CD4-positive, alpha-beta T cell treated with Interleukin-12 subunit alpha and Interleukin-12 subunit beta, for 1 hour (primary cell): ENCODE results near the gene CYP2D6.
"Not testable (repeated sequence)": the region's sequence is repeated elsewhere in the genome, so short reads cannot be mapped to it uniquely, and the experiment has no call there.

Source experiments
- DNase-seq: peaks from one replicate; pipeline ENCODE4 v3.0.0-alpha.2; 2020

Gene CYP2D6

GRCh38 chr22:42156598-42156997 lies 26.0 kb upstream of the CYP2D6 start:
- DNase-seq: no peak

GRCh38 chr22:42156121-42156520 lies 25.5 kb upstream of the CYP2D6 start:
- DNase-seq: no peak

DNA sequence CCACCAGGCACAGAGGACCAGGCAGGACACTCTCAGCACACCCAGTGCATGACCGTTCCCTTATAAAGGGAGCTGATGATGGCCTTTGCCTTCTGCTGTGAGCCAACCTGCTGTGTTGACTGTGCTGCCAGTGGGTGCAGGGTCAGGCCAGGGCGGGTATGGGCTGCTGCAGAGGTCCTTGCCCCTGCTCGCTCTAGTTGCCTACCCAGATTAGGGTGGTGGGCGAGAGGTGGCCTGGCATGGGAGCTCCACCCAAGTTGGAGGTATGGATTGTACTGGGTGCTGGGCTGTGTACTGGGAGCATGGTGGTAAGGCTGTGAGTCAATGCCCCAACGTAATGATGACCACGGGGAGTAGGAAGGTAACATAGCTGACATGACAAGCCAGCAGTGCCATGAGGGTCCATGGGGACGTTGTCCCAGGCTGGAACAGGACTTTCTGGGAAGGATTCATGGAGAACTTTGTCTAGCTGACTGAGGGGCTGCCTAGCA lies 24.5 kb upstream of the CYP2D6 start:
- no peak for DNase-seq

DNA sequence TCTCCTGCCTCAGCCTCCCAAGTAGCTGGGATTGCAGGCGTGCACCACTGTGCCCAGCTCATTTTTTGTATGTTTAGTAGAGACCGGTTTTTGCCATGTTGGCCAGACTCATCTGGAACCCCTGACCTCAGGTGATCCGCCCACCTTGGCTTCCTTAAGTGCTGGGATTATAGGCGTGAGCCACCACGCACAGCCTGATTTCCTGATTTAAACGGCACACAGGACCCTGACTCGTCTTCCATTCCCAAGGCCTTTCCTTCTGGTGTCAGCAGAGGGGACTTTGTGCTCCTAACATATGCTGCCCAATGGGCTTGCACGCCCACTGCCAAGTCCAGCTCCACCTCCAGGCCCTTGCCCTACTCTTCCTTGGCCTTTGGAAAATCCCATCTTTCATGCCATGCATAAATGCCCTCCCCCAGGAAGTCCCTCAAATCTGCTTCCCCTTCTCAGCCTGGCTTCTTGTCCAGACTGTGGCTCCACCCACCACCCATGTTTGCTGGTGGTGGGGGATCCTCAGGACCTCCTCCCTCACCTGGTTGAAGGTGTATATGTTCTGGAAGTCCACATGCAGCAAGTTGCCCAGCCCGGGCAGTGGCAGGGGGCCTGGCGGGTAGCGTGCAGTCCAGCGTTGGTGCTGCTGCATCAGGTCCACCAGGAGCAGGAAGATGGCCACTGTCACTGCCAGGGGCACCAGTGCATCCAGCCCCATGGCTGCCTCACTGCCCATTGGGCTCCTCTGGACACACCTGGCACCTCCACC lies 23.9 kb upstream of the CYP2D6 start:
- no peak for DNase-seq

GRCh38 chr22:42152661-42153270 lies 22.2 kb upstream of the CYP2D6 start:
- no peak for DNase-seq

GRCh38 chr22:42151924-42152635 lies 21.5 kb upstream of the CYP2D6 start:
- no peak for DNase-seq

GRCh38 chr22:42150727-42151590 lies 20.3 kb upstream of the CYP2D6 start:
- no peak for DNase-seq

GRCh38 chr22:42149798-42150197 lies 19.2 kb upstream of the CYP2D6 start:
- not testable (repeated sequence) for DNase-seq

DNA sequence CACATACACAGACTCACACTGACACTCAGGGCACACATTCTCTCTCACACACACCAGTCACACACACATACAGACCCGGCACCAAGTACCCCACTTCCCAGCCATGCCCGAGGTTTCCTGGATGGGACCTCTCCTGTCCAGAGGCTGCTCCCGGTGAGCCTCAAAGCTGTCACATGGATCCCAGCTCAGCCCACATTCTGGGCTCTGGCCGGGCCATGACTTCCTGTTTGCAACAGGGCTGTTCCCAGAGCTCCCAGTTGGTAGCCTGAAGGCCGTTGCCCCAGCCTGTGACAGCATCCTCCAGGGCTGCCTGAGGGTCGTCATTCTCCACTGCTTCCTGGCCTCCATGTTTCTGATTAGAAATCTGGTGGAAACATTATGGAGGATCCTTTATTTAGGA lies 14.6 kb upstream of the CYP2D6 start:
- DNase-seq: no peak

DNA sequence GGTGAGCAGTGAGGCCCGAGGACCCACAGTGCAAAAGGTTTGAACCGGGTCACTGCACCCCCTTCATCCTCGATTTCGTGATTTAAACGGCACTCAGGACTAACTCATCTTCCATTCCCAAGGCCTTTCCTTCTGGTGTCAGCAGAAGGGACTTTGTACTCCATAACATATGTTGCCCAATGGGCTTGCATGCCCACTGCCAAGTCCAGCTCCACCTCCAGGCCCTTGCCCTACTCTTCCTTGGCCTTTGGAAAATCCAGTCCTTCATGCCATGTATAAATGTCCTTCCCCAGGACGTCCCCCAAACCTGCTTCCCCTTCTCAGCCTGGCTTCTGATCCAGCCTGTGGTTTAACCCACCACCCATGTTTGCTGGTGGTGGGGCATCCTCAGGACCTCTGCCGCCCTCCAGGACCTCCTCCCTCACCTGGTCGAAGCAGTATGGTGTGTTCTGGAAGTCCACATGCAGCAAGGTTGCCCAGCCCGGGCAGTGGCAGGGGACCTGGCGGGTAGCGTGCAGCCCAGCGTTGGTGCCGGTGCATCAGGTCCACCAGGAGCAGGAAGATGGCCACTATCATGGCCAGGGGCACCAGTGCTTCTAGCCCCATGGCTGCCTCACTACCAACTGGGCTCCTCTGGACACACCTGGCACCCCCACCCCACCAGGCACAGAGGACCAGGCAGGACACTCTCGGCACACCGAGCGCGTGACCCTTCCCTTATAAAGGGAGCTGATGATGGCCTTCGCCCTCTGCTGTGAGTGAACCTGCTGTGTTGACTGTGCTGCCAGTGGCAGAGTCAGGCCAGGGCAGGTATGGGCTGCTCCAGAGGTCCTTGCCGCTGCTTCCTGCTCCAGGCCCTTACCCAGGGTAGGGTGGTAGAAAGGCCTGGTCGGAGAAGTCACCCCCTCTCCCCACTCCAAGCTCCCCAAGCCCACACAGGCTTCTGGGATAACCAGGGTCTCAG lies 13.5 kb upstream of the CYP2D6 start:
- not testable (repeated sequence) for DNase-seq

- no peak for DNase-seq
Measured at GRCh38 chr22:42142771-42143461, 12.3 kb upstream of the CYP2D6 start.

GRCh38 chr22:42141307-42142057 lies 10.9 kb upstream of the CYP2D6 start:
- DNase-seq: not testable (repeated sequence)

GRCh38 chr22:42140153-42140552 lies 9.5 kb upstream of the CYP2D6 start:
- not testable (repeated sequence) for DNase-seq

- DNase-seq: not testable (repeated sequence)
Measured at GRCh38 chr22:42139508-42139907, 8.9 kb upstream of the CYP2D6 start.

DNA sequence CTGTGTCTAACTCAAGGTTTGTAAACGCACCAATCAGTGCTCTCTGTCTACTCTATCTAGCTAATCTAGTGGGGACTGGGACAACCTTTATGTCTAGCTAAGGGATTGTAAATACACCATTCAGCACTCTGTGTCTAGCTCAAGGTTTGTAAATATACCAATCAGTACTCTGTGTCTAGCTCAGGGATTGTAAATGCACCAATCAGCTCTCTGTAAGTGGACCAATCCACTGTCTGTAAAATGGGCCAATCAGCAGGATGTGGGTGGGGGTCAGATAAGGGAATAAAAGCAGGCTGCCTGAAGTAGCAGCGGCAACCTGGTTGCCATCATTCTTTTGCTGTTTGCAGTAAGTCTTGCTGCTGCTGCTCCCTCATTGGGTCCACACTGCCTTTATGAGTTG lies 8.4 kb upstream of the CYP2D6 start:
- no peak for DNase-seq

DNA sequence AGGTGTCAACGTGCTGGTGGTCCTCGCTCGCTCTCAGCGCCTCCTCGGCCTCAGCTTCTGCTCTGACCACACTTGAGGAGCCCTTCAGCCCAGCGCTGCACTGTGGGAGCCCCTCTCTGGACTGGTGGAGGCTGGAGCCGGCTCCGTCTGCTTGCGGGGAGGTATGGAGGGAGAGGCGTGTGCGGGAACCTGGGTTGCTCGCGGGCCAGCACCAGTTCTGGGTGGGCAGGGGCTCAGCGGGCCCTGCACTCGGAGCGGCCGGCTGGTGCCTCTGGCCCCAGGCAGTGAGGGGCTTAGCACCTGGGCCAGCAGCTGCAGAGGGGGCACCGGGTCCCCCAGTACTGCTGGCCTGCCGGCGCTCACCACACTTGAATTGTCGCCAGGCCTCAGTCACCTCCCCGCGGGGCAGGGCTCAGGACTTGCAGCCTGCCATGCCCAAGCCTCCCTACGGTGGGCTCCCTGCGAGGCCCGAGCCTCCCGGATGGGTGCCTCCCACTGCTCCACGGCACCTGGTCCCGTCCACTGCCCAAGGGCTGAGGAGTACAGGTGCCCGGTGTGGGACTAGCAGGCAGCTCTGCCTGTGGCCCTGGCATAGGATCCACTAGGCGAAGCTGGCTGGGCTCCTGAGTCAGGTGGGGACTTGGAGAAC lies 7.6 kb upstream of the CYP2D6 start:
- DNase-seq: no peak

- DNase-seq: not testable (repeated sequence)
Measured at GRCh38 chr22:42135688-42136087, 5.1 kb upstream of the CYP2D6 start.

- DNase-seq: no peak
Measured at GRCh38 chr22:42134100-42135020, 3.8 kb upstream of the CYP2D6 start.
